Activated CD4-positive, alpha-beta T cell treated with anti-CD3 and anti-CD28 coated beads for 36 hours (primary cell): Measurements from ENCODE around the gene FXYD1. TPM values are rescaled to one million over a fixed set of nuclear protein-coding genes. Genes with fewer than 3 reads are reported as not detected.

Experiments
- ATAC-seq: fragments of 200-7000 bp; cut with Tn5 transposase; one replicate; pipeline ENCODE4 v1.10.0; 2021; ENCODE audit warnings: mild to moderate bottlenecking, moderate library complexity
- CTCF ChIA-PET: fragments of 350-600 bp; sonication (Branson Sonifier 250); formaldehyde crosslinking; loops from one replicate; lab custom pipeline; 2021; ENCODE audit warnings: antibody characterized with exemption; lab: Charles Lee
- POLR2A ChIA-PET: fragments of 350-600 bp; sonication (Branson Sonifier 250); formaldehyde crosslinking; loops from one replicate; lab custom pipeline; 2021; ENCODE audit warnings: antibody characterized with exemption, inconsistent platforms; lab: Charles Lee
- DNase-seq: peaks from one replicate; pipeline ENCODE4 v3.0.0-alpha.2; 2020
- H3K27ac Mint-ChIP-seq: one replicate; pipeline ENCODE4 v1.8.0; 2021; ENCODE audit warnings: mixed read lengths
- H3K27me3 Mint-ChIP-seq: one replicate; pipeline ENCODE4 v1.8.0; 2021; ENCODE audit warnings: mixed read lengths
- H3K36me3 Mint-ChIP-seq: one replicate; pipeline ENCODE4 v1.8.0; 2021; ENCODE audit warnings: low read depth, mixed read lengths
- H3K4me1 Mint-ChIP-seq: one replicate; pipeline ENCODE4 v1.8.0; 2021; ENCODE audit warnings: mixed read lengths
- H3K4me3 Mint-ChIP-seq: one replicate; pipeline ENCODE4 v1.8.0; 2021; ENCODE audit warnings: mild to moderate bottlenecking, moderate library complexity, mixed read lengths
- H3K9me3 Mint-ChIP-seq: one replicate; pipeline ENCODE4 v1.8.0; 2021; ENCODE audit warnings: low read depth, mixed read lengths
- intact Hi-C, 2 experiments: fragments of 100-400 bp; cut with DNase I in 1 of 2; cut with micrococcal nuclease in 1 of 2; formaldehyde crosslinking; loops; one replicate each; pipeline versions ENCODE4 v1.14.2 to v1.15.1; 2022 to 2024; cut with DNase I, micrococcal nuclease
- total RNA-seq, 2 experiments: library from RNA; stranded (reverse); gene quantifications; one replicate each; pipeline ENCODE4 v1.2.3, GENCODE V29; 2021

Gene FXYD1
- total RNA-seq, 2 experiments from 2014 or later: 1.9 to 2.4 TPM

DNA sequence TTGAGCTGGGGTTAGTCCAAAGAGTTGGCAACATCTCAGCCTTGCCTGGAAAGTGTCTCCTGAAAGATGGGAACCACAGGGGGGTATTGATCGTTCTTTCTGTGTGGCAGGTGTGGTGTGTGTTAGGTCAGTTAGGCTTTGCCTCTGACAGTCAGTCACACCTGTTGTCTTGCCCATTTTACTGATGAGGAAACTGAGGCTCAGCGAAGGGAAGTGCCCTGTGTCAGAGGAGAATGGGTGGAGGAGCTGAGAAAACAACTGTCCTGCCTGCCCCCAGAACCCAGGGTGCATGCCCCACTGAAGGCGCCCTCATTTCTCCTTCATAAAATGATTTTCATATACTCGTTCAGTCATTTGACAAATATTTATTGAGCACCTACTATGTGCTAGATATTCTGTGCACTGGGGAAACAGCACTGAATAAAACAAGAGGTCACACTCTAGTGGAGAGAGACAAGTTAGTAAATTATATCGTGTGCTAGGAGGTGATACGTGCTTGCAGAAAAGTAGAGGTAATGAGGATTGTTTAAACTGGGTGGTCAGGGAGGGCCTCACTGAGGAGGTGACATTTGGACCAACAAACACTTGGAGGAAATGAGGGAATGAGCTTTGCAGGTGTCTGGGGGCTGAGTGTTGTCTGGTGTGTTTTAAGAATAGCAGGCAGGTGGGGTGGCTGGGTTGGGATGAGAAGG, 17.5 kb downstream of the FXYD1 start:
- H3K27me3 Mint-ChIP-seq: no peaks in the 10 kb centered on the region
- CTCF ChIA-PET: interaction anchor here (0.5 kb wide), 1 partner anchor 44 kb away, joined by 3 read pairs; no protein-coding TSS in a partner anchor

GRCh38 chr19:35156673-35157014, 18.0 kb downstream of the FXYD1 start:
- H3K9me3 Mint-ChIP-seq: peaks cover 3% of the 10 kb centered on the region
- peak overlapping the region; percentile 96 for H3K4me3 Mint-ChIP-seq
- ATAC-seq: no peak
- ChIA-PET POLR2A (no interaction called here), CTCF (interaction anchor here (1.8 kb wide), 1 partner anchor 12 kb away, joined by 7 read pairs; no protein-coding TSS in a partner anchor)
- intact Hi-C loops: loop anchor here in 1 of 2 experiments (10.0 kb wide), 1 partner anchor 488 kb away; the partner anchor contains the start of genes COX6B1 and ETV2
- H3K36me3 Mint-ChIP-seq: peaks cover 65% of the 10 kb centered on the region
- H3K4me1 Mint-ChIP-seq: peaks cover 58% of the 10 kb centered on the region
- DNase-seq: no peak
- H3K27me3 Mint-ChIP-seq: no peaks in the 10 kb centered on the region
- H3K27ac Mint-ChIP-seq: peak overlapping the region; percentile 99

More for the DNA sequence above, 17.5 kb downstream of the FXYD1 start:
- H3K4me1 Mint-ChIP-seq: peaks cover 55% of the 10 kb centered on the region
- no peaks in the 10 kb centered on the region for H3K9me3 Mint-ChIP-seq
- peak overlapping the region; percentile 99 for H3K27ac Mint-ChIP-seq
- POLR2A ChIA-PET: no interaction called here
- no peak for DNase-seq
- no peak for ATAC-seq
- H3K4me3 Mint-ChIP-seq: peak overlapping the region; percentile 96
- peaks cover 60% of the 10 kb centered on the region for H3K36me3 Mint-ChIP-seq
- intact Hi-C loops: loop anchor here (1.0 to 10.0 kb wide), 7 partner anchors 15 to 489 kb away; partner anchors contain the start of genes USF2 (in 2 of the 2), COX6B1 (in 1 of the 2), ETV2 (in 1 of the 2) and FFAR1 (in 1 of the 2)

GRCh38 chr19:35157431-35157830, 18.8 kb downstream of the FXYD1 start:
- ATAC-seq (no peak), DNase-seq (no peak)
- Mint-ChIP-seq H3K36me3 (peaks cover 73% of the 10 kb centered on the region), H3K27me3 (no peaks in the 10 kb centered on the region), H3K27ac (peak overlapping the region; percentile 78), H3K4me3 (peak overlapping the region; percentile 34), H3K4me1 (peaks cover 55% of the 10 kb centered on the region), H3K9me3 (peaks cover 8% of the 10 kb centered on the region)
- intact Hi-C loops: loop anchor here in 1 of 2 experiments (10.0 kb wide), 1 partner anchor 487 kb away; the partner anchor contains the start of genes COX6B1 and ETV2
- ChIA-PET CTCF (interaction anchor here (1.8 kb wide), 2 partner anchors 13 to 14 kb away, joined by 5 to 7 read pairs; partner anchors contain the start of gene FXYD7), POLR2A (no interaction called here)

- peak overlapping the region; percentile 32 for H3K27ac Mint-ChIP-seq
- ChIA-PET POLR2A (no interaction called here), CTCF (interaction anchor here (0.8 to 0.9 kb wide), 2 partner anchors 98 to 123 kb away, joined by 3 read pairs; partner anchors contain the start of gene HAMP)
These were observed 21.0 kb downstream of the FXYD1 start for GRCh38 chr19:35159606-35160005.

DNA sequence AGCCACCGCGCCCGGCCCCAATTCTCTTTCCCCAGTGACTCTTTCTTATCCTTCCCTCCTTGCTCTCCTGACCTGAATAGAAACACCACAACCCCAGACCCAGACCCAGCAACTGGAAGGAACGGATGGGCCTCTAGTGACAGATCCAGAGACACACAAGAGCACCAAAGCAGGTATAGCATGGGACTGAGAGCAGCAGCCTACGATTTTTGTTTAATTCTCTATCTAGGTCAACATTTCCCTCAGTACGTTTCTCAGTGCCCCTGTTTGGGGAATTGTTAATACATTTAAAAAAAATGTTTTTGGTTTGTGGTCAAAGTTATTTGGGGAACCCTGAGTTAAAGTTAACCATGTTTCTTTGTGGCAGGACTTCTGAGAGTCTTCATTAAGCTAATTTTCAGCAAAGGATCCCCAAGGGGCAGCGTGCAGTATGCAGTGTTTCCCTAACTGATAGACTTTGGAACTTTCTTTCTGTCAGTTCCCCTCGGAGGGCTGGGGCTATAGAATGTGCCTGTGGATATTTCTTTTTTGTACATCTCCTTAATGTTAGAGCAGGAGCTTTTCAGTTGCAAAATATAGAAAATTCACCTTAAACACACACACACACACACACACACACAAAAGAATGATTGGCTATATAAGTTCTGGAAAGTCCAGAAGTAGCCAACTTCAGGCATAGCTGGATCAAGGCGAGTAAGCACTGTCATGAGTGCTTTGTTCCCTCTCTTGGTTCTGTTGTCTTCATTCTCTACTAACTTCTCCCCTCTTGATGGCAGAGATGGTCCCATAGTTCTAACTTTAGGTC, 22.2 kb downstream of the FXYD1 start:
- Mint-ChIP-seq H3K27me3 (no peaks in the 10 kb centered on the region), H3K4me3 (no peak overlapping the region), H3K27ac (peak overlapping the region; percentile 29), H3K9me3 (peaks cover 32% of the 10 kb centered on the region), H3K4me1 (peaks cover 48% of the 10 kb centered on the region), H3K36me3 (peaks cover 100% of the 10 kb centered on the region)
- intact Hi-C loops: no loop called here
- DNase-seq (no peak), ATAC-seq (peak; percentile 17)
- ChIA-PET CTCF (interaction anchor here (2.5 kb wide), 1 partner anchor 20 kb away, joined by 8 read pairs; no protein-coding TSS in a partner anchor), POLR2A (interaction anchor here (0.7 kb wide), 1 partner anchor 14 kb away, joined by 5 read pairs; no protein-coding TSS in a partner anchor)

More at GRCh38 chr19:35159606-35160005, 21.0 kb downstream of the FXYD1 start:
- Mint-ChIP-seq H3K4me1 (peaks cover 45% of the 10 kb centered on the region), H3K36me3 (peaks cover 95% of the 10 kb centered on the region), H3K4me3 (no peak overlapping the region), H3K9me3 (peaks cover 26% of the 10 kb centered on the region), H3K27me3 (no peaks in the 10 kb centered on the region)
- intact Hi-C loops: loop anchor here in 1 of 2 experiments (10.0 kb wide), 1 partner anchor 485 kb away; the partner anchor contains the start of genes COX6B1 and ETV2
- DNase-seq (no peak), ATAC-seq (no peak)

DNA sequence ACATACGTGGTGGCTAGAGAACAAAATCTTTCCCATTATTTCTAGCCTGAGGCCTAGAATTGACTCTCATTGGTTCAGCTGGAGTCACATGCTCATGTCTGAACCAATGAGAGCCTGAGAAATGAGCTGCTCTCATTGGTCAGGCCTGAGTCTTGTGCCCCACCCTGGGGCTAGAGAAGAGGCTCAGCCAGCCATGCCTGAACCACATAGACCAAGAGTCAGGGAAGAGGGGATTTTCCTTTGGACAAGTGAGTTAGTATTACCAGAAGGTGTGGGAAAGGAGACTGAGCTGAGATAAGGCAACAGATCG, 22.8 kb downstream of the FXYD1 start:
- DNase-seq (no peak), ATAC-seq (peak; percentile 33)
- ChIA-PET POLR2A (interaction anchor here (0.7 kb wide), 1 partner anchor 15 kb away, joined by 5 read pairs; no protein-coding TSS in a partner anchor), CTCF (interaction anchor here (2.5 kb wide), 1 partner anchor 20 kb away, joined by 8 read pairs; no protein-coding TSS in a partner anchor)
- H3K4me3 Mint-ChIP-seq: no peak overlapping the region
- H3K36me3 Mint-ChIP-seq: peaks cover 100% of the 10 kb centered on the region
- H3K9me3 Mint-ChIP-seq: peaks cover 38% of the 10 kb centered on the region
- H3K27me3 Mint-ChIP-seq: no peaks in the 10 kb centered on the region
- peak overlapping the region; percentile 29 for H3K27ac Mint-ChIP-seq
- H3K4me1 Mint-ChIP-seq: peaks cover 47% of the 10 kb centered on the region
- intact Hi-C loops: no loop called here

DNA sequence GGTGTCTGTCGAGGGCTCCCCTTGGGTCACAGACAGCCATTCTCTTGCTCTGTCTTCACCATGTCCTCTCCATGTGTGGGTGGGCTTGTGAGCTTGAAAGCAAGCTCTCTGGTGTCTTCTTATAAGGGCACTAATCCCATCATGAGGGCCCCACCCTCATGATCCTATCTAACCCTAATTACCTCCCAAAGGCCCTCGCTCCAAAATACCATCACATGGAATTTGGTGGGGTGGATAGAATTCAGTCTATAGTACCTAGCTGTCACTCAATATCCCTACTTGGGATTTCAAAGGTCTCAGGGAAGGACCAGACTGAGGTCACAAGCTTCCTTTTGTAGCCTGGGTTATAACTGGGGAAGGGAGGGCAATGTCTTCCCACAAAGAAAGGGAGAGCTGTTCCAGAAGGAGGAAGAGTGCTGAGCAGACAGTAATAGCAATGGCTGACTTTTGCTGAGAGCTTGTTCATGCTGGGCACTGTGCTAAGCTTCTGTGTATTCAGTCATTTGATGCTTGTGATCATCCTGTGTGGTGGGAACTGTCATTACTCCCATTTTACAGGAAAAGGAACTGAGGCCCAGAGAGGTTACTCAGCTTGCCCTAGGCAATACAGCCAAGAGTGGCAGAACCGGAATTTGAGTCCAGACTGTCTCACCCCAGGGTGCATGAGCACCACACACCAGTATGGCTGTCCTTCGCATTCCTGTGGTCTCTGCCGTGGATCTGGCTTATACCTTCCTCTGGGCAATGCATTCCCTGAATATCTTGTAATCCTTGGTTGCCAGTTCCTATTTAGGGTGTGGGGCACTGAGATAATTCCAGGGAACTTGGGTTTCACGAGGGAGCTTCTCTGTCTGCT, 24.1 kb downstream of the FXYD1 start:
- Mint-ChIP-seq H3K4me1 (peaks cover 47% of the 10 kb centered on the region), H3K9me3 (peaks cover 41% of the 10 kb centered on the region)
- POLR2A ChIA-PET: no interaction called here

DNA sequence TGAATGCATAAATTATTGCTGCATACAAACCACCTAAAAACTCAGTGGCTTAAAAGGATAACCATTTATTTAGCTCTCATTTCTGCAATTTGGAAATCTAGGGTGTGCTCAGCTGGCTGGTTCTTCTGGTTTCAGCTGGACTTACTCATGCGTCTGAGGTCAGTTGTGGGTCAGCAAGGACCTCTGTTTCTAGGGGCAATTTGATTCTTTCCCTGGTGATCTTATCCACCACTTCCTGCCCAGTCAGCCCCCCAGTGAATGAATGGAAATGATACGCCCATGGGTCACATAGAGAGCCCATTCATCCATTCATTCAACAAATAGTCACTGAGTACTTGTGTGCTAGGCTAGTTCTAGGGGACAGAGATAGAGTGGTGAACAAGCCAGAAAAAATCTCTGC, 25.8 kb downstream of the FXYD1 start:
- ChIA-PET POLR2A (interaction anchor here (0.6 to 0.7 kb wide), 2 partner anchors 101 to 585 kb away, joined by 3 read pairs; no protein-coding TSS in a partner anchor), CTCF (no interaction called here)
- Mint-ChIP-seq H3K36me3 (peaks cover 92% of the 10 kb centered on the region), H3K4me1 (peaks cover 46% of the 10 kb centered on the region), H3K9me3 (peaks cover 41% of the 10 kb centered on the region), H3K27me3 (no peaks in the 10 kb centered on the region), H3K4me3 (no peak overlapping the region), H3K27ac (no peak overlapping the region)
- DNase-seq: no peak
- no peak for ATAC-seq
- intact Hi-C loops: no loop called here

More for the DNA sequence above, 24.1 kb downstream of the FXYD1 start:
- Mint-ChIP-seq H3K27me3 (no peaks in the 10 kb centered on the region), H3K27ac (peak overlapping the region; percentile 51), H3K4me3 (no peak overlapping the region), H3K36me3 (peaks cover 100% of the 10 kb centered on the region)
- CTCF ChIA-PET: interaction anchor here (0.6 to 2.5 kb wide), 6 partner anchors 9 to 415 kb away, joined by 3 to 8 read pairs (median 4); partner anchors contain the start of gene FXYD5
- intact Hi-C loops: no loop called here
- DNase-seq (no peak), ATAC-seq (no peak)

DNA sequence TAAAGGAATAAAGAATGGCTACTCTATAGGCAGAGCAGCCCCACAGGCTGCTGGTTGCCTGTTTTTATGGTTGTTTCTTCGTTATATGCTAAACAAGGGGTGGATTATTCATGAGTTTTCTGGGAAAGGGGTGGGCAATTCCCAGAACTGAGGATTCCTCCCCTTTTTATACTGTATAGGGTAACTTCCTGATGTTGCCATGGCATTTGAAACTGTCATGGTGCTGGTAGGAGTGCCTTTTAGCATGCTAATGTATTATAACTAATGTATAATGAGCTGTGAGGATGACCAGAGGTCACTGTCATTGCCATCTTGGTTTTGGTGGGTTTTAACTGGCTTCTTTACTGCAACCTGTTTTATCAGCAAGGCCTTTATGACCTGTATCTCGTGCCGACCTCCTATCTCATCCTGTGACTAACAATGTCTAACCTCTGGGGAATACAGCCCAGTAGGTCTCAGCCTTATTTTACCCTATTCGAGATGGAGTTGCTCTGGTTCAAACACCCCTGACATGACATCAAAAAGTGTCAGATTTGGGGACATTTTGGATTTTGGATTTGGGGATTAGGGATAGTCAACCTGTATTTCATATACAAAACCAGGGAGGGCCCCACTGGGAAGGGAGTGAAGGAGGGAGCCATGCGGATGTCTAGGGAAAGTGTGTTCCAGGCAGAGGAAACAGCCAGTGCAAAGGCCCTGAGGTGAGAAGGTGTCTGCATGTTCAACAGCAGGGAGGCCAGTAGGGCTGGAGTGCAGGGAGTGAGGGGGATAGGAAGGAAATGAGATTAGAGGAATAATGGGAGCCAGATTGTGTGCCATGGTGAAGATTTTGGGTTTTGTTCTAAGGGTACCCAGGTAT, 26.8 kb downstream of the FXYD1 start:
- intact Hi-C loops: no loop called here
- Mint-ChIP-seq H3K9me3 (peaks cover 41% of the 10 kb centered on the region), H3K27ac (peak overlapping the region; percentile 59), H3K4me3 (no peak overlapping the region), H3K36me3 (peaks cover 90% of the 10 kb centered on the region), H3K27me3 (no peaks in the 10 kb centered on the region), H3K4me1 (peaks cover 46% of the 10 kb centered on the region)
- no peak for ATAC-seq
- POLR2A ChIA-PET: no interaction called here
- no peak for DNase-seq
- CTCF ChIA-PET: no interaction called here
